Activated CD8-positive, alpha-beta T cell treated with anti-CD3 and anti-CD28 coated beads for 36 hours (primary cell): ENCODE measurements around the gene NCAPG. TPM values are rescaled to one million over a fixed set of nuclear protein-coding genes. Genes with fewer than 3 reads are reported as not detected.

ENCODE experiments used
- ATAC-seq: fragments of 200-7000 bp; cut with Tn5 transposase; one replicate; pipeline ENCODE4 v1.10.0; 2021; ENCODE audit warnings: mild to moderate bottlenecking, moderate library complexity
- CTCF ChIA-PET: fragments of 350-600 bp; sonication (Branson Sonifier 250); formaldehyde crosslinking; loops from one replicate; lab custom pipeline; 2021; ENCODE audit warnings: antibody characterized with exemption; lab: Charles Lee
- POLR2A ChIA-PET: fragments of 350-600 bp; sonication (Branson Sonifier 250); formaldehyde crosslinking; loops from one replicate; lab custom pipeline; 2021; ENCODE audit warnings: antibody characterized with exemption; lab: Charles Lee
- DNase-seq: peaks from one replicate; pipeline ENCODE4 v3.0.0-alpha.2; 2020
- H3K27ac Mint-ChIP-seq: one replicate; pipeline ENCODE4 v1.8.0; 2021; ENCODE audit warnings: mild to moderate bottlenecking, mixed read lengths
- H3K27me3 Mint-ChIP-seq: one replicate; pipeline ENCODE4 v1.8.0; 2021; ENCODE audit warnings: mixed read lengths
- H3K36me3 Mint-ChIP-seq: one replicate; pipeline ENCODE4 v1.8.0; 2021; ENCODE audit warnings: low read depth, mixed read lengths
- H3K4me1 Mint-ChIP-seq: one replicate; pipeline ENCODE4 v1.8.0; 2021; ENCODE audit warnings: low read depth, mixed read lengths
- H3K4me3 Mint-ChIP-seq: one replicate; pipeline ENCODE4 v1.8.0; 2021; ENCODE audit warnings: mild to moderate bottlenecking, moderate library complexity, mixed read lengths
- H3K9me3 Mint-ChIP-seq: one replicate; pipeline ENCODE4 v1.8.0; 2021; ENCODE audit warnings: mixed read lengths
- intact Hi-C: fragments of 100-400 bp; cut with micrococcal nuclease; formaldehyde crosslinking; loops from one replicate; pipeline ENCODE4 v1.10.0; 2022
- total RNA-seq, 2 experiments: library from RNA; stranded (reverse); gene quantifications; one replicate each; pipeline ENCODE4 v1.2.3, GENCODE V29; 2021
- TF ChIP-seq, protein P1 (sequence below): fragments of 200-600 bp; IDR thresholded peaks from one replicate; pipeline ENCODE4 v1.8.0; 2022; ENCODE audit warnings: antibody characterized with exemption, mild to moderate bottlenecking

NCAPG gene
- total RNA-seq, 2 experiments from 2014 or later: 63.3 to 65.9 TPM

DNA sequence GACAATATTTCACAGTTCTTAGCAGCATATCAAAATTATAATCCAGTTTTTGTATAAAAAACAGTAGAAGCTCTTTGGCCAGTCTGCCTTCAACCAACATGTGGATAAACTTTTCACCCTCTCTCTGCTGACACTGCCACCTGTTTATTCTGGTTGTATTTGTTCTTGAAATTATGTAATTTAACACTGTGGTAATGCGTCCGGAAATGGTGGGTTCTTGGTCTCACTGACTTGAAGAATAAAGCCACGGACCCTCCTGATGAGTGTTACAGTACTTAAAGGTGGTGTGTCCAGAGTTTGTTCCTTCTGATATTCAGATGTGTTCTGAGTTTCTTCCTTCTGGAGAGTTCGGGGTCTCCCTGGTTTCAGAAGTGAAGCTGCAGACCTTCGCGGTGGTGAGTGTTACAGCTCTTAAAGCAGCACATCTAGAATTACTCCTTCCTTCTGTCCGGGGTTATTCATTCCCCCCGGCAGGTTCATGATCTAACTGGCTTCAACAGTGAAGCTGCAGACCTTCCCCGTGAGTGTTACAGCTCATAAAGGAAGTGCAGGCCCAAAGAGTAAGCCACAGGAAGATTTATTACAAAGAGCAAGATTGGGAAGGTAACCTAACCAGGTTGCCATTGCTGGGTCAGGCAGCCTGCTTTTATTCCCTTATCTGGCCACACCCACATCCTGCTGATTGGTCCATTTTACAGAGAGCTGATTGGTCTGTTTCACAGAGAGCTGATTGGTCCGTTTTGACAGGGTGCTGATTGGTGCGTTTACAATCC is 45.1 kb upstream of the NCAPG start:
- POLR2A ChIA-PET: no interaction called here
- peaks cover 9% of the 10 kb centered on the region for H3K4me1 Mint-ChIP-seq
- DNase-seq: peak; percentile 16
- CTCF ChIA-PET: interaction anchor here (1.0 kb wide), 1 partner anchor 43 kb away, joined by 3 read pairs; no protein-coding TSS in a partner anchor
- H3K9me3 Mint-ChIP-seq: peaks cover 5% of the 10 kb centered on the region
- H3K27ac Mint-ChIP-seq: no peak overlapping the region
- intact Hi-C loops: no loop called here
- H3K36me3 Mint-ChIP-seq: no peaks in the 10 kb centered on the region
- no peaks in the 10 kb centered on the region for H3K27me3 Mint-ChIP-seq
- no peak overlapping the region for H3K4me3 Mint-ChIP-seq
- TF ChIP-seq, protein P1, sequence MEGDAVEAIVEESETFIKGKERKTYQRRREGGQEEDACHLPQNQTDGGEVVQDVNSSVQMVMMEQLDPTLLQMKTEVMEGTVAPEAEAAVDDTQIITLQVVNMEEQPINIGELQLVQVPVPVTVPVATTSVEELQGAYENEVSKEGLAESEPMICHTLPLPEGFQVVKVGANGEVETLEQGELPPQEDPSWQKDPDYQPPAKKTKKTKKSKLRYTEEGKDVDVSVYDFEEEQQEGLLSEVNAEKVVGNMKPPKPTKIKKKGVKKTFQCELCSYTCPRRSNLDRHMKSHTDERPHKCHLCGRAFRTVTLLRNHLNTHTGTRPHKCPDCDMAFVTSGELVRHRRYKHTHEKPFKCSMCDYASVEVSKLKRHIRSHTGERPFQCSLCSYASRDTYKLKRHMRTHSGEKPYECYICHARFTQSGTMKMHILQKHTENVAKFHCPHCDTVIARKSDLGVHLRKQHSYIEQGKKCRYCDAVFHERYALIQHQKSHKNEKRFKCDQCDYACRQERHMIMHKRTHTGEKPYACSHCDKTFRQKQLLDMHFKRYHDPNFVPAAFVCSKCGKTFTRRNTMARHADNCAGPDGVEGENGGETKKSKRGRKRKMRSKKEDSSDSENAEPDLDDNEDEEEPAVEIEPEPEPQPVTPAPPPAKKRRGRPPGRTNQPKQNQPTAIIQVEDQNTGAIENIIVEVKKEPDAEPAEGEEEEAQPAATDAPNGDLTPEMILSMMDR: no peak
- no peak for ATAC-seq

DNA sequence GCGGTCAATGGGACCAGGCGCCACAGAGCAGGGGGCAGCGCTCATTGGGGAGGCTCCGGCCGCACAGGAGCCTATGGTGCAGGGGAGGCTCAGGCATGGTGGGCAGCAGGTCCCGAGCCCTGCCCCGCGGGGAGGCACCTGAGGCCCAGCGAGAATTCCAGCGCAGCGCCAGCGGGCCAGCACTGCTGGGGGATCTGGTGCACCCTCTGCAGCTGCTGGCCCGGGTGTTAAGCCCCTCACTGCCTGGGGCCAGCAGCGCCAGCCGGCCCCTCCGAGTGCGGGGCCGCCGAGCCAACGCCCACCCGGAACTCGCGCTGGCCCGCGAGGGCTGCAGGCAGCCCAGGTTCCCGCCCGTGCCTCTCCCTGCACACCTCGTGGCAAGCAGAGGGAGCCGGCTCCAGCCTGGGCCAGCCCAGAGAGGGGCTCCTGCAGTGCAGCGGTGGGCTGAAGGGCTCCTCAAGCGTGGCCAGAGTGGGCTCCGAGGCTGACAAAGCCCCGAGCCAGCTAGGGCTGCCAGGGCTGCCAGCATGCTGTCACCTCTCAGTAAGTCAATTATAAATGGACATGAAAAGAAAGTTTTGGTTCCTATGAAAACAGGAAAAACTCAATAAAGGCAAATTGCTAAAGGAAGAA is 43.8 kb upstream of the NCAPG start:
- H3K4me1 Mint-ChIP-seq: peaks cover 9% of the 10 kb centered on the region
- ChIA-PET CTCF (no interaction called here), POLR2A (no interaction called here)
- H3K36me3 Mint-ChIP-seq: no peaks in the 10 kb centered on the region
- intact Hi-C loops: no loop called here
- TF ChIP-seq, protein P1: no peak
- no peaks in the 10 kb centered on the region for H3K27me3 Mint-ChIP-seq
- DNase-seq (no peak), ATAC-seq (no peak)
- no peak overlapping the region for H3K4me3 Mint-ChIP-seq
- peaks cover 5% of the 10 kb centered on the region for H3K9me3 Mint-ChIP-seq
- no peak overlapping the region for H3K27ac Mint-ChIP-seq

DNA sequence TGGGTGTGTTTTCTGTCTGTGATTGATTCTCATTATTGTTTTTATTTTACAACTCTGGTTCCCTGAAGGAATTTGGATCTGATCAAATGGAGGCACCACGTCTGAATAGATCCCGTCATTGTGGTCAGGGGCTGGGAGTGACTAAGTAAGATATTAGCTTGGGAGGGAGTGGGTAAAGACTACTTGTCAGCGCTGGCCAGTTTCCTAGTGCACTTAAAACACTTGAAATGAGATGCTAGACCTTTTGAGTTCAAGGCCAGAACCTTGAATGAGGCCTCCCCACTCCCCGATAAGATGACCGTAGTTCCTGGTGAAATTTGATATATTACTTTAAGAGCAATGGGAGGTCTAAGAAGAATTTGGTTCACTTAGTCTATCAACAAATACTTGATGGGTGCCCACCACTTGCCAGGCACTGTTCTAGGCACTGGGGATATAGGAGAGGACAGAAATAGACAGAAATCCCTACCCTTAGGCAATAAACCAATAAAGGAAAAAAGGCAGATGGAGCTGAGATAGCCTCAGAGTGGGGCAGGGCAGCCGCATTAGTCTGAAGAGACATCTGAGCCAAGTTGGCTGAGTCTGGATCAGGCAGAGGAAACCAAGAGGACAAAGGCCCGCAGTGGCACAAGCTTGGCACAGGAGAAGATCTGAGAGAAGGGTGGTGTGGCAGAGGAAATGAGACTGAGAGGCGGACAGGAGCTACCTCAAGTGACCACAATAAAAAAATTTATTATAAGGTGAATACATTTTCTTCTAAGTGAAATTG is 41.2 kb upstream of the NCAPG start:
- Mint-ChIP-seq H3K27ac (no peak overlapping the region), H3K36me3 (no peaks in the 10 kb centered on the region), H3K4me3 (no peak overlapping the region), H3K4me1 (peaks cover 9% of the 10 kb centered on the region), H3K9me3 (peaks cover 5% of the 10 kb centered on the region), H3K27me3 (no peaks in the 10 kb centered on the region)
- ATAC-seq: no peak
- TF ChIP-seq, protein P1: no peak
- POLR2A ChIA-PET: interaction anchor here (0.6 kb wide), 1 partner anchor 200 kb away, joined by 3 read pairs; no protein-coding TSS in a partner anchor
- no peak for DNase-seq
- intact Hi-C loops: no loop called here
- CTCF ChIA-PET: no interaction called here

DNA sequence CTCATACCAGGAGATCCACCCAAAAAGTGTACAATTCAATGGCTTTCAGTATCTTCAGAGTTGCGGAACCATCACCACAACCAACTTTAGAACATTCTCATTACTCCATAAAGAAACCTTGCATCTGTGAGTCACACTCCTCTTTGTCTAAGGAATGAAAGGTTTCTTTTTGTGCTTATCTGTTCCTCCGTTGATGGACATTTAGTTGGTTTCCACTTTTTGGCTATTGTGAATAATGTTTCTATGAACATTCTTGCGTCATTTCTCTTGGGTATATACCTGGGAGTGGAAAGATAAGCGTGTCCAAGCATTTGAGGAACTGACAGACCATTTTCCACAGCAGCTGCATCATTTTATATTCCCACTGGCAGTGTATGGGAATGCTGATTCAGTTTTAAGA is 39.9 kb upstream of the NCAPG start:
- H3K4me1 Mint-ChIP-seq: peaks cover 4% of the 10 kb centered on the region
- ATAC-seq: no peak
- POLR2A ChIA-PET: no interaction called here
- TF ChIP-seq, protein P1: no peak
- no peak overlapping the region for H3K4me3 Mint-ChIP-seq
- no peaks in the 10 kb centered on the region for H3K36me3 Mint-ChIP-seq
- H3K27me3 Mint-ChIP-seq: no peaks in the 10 kb centered on the region
- no peak for DNase-seq
- H3K9me3 Mint-ChIP-seq: peaks cover 4% of the 10 kb centered on the region
- CTCF ChIA-PET: no interaction called here
- intact Hi-C loops: no loop called here
- no peak overlapping the region for H3K27ac Mint-ChIP-seq
